HCT116 (cell line): Measurements from ENCODE around the gene EFCAB7. TPM values are rescaled to one million over a fixed set of nuclear protein-coding genes. Genes with fewer than 3 reads are reported as not detected.

ENCODE experiments used
- ATAC-seq: fragments of 200-7000 bp; cut with Tn5 transposase; 2 replicates; pipeline ENCODE4 v1.9.1; 2020; ENCODE audit warnings: mild to moderate bottlenecking, moderate library complexity
- BruUV-seq: library from RNA; stranded (reverse); fragments of 400-500 nt; replicated peaks from 2 replicates; lab custom pipeline; 2021; lab: Mats Ljungman, UMichigan
- CTCF ChIA-PET: fragments of 300-600 bp; sonication (Branson Sonifier 250); formaldehyde crosslinking; loops from one replicate; lab custom pipeline; 2021; ENCODE audit warnings: antibody characterized with exemption; lab: Charles Lee
- POLR2A ChIA-PET: fragments of 300-600, 350-600 bp; sonication (Branson Sonifier 250); formaldehyde crosslinking; loops from one replicate; lab custom pipeline; 2021; ENCODE audit warnings: antibody characterized with exemption; lab: Charles Lee
- RAD21 ChIA-PET, 2 experiments: fragments of 300-600 bp; sonication (Branson Sonifier 250); formaldehyde crosslinking; loops; one replicate each; lab custom pipeline; 2023; ENCODE audit warnings: low total read pairs in 2 of 2; ENCODE audit not compliant: uncharacterized antibody in 2 of 2, unreplicated experiment in 2 of 2, low non-redundant PET in 1 of 2; lab: Charles Lee
- DNase-seq: peaks from one replicate; pipeline ENCODE4 v3.0.0-alpha.2; 2010; ENCODE audit warnings: low read depth, low spot score
- H2AFZ ChIP-seq: fragments of 200-600 bp; shearing (Covaris generic), sonication (generic); 2 replicates; pipeline ENCODE4 v1.6.1; 2017; ENCODE audit warnings: low read depth, mixed run types, mixed read lengths, antibody characterized with exemption, low read length; ENCODE audit not compliant: poor library complexity, severe bottlenecking
- H3K27ac ChIP-seq: 2 replicates; pipeline ENCODE4 v1.5.1; 2012; ENCODE audit warnings: low read depth, low read length
- H3K27me3 ChIP-seq: fragments of 200-600 bp; sonication (generic); 2 replicates; pipeline ENCODE4 v1.6.1; 2016; ENCODE audit warnings: mixed run types, low read length, mixed read lengths; ENCODE audit not compliant: insufficient read depth
- H3K36me3 ChIP-seq, 2 experiments: fragments of 200-500 bp in 1 of 2; fragments of 200-600 bp in 1 of 2; sonication (Bioruptor generic) in 1 of 2; sonication (generic) in 1 of 2; 2 replicates each; pipeline versions ENCODE4 v1.5.1 to v1.6.1; 2014 to 2016; ENCODE audit warnings: low read length in 2 of 2, inconsistent platforms in 1 of 2, mixed read lengths in 1 of 2, mixed run types in 1 of 2; ENCODE audit not compliant: insufficient read depth in 2 of 2, control insufficient read depth in 1 of 2
- H3K4me1 ChIP-seq, 2 experiments: fragments of 200-600 bp in 1 of 2; sonication (generic) in 1 of 2; 2 replicates each; pipeline versions ENCODE4 v1.5.1 to v1.6.1; 2012 to 2017; ENCODE audit warnings: low read length in 2 of 2, inconsistent platforms in 1 of 2, mild to moderate bottlenecking in 1 of 2, mixed read lengths in 1 of 2, mixed run types in 1 of 2, moderate library complexity in 1 of 2; ENCODE audit not compliant: insufficient read depth in 2 of 2, control insufficient read depth in 1 of 2
- H3K4me2 ChIP-seq: fragments of 200-600 bp; sonication (generic); 2 replicates; pipeline ENCODE4 v1.6.1; 2017; ENCODE audit warnings: mixed run types, low read length, mixed read lengths
- H3K4me3 ChIP-seq, 2 experiments: fragments of 200-600 bp in 1 of 2; sonication (generic) in 1 of 2; replicated peaks in 1 of 2; 2 replicates each; pipeline ENCODE4 v1.5.1; 2011 to 2016; ENCODE audit warnings: low read length in 2 of 2, control low read depth in 1 of 2, low read depth in 1 of 2, mild to moderate bottlenecking in 1 of 2, mixed read lengths in 1 of 2, mixed run types in 1 of 2
- H3K79me2 ChIP-seq: fragments of 200-600 bp; sonication (generic); 2 replicates; pipeline ENCODE4 v1.6.1; 2017; ENCODE audit warnings: mild to moderate bottlenecking, mixed run types, low read length, moderate library complexity, mixed read lengths; ENCODE audit not compliant: insufficient read depth
- H3K9ac ChIP-seq: fragments of 200-600 bp; sonication (generic); 2 replicates; pipeline ENCODE4 v1.6.1; 2016; ENCODE audit warnings: low read length, mixed read lengths
- H3K9me2 ChIP-seq: fragments of 200-600 bp; sonication (generic), shearing (Covaris generic); 2 replicates; pipeline ENCODE4 v1.6.1; 2017; ENCODE audit warnings: mixed run types, mild to moderate bottlenecking, moderate library complexity; ENCODE audit not compliant: insufficient read depth
- H3K9me3 ChIP-seq, 2 experiments: fragments of 200-500 bp in 1 of 2; fragments of 200-600 bp in 1 of 2; sonication (Bioruptor generic) in 1 of 2; sonication (generic) in 1 of 2; 2 replicates each; pipeline ENCODE4 v1.6.1; 2014 to 2017; ENCODE audit warnings: low read length in 2 of 2, mixed read lengths in 2 of 2, inconsistent platforms in 1 of 2, low read depth in 1 of 2, mild to moderate bottlenecking in 1 of 2, mixed run types in 1 of 2, moderate library complexity in 1 of 2; ENCODE audit not compliant: control insufficient read depth in 1 of 2, insufficient read depth in 1 of 2
- H4K20me1 ChIP-seq: fragments of 200-600 bp; sonication (generic), shearing (Covaris generic); 2 replicates; pipeline ENCODE4 v1.6.1; 2017; ENCODE audit warnings: mixed run types, mild to moderate bottlenecking, moderate library complexity; ENCODE audit not compliant: insufficient read depth
- ATF3 ChIP-seq: IDR thresholded peaks from 2 replicates; pipeline ENCODE4 v1.6.1; 2012
- EZH2 ChIP-seq: fragments of 200-600 bp; sonication (generic); IDR thresholded peaks from 2 replicates; pipeline ENCODE4 v1.6.1; 2017; ENCODE audit warnings: antibody characterized with exemption, mixed run types
- EZH2phosphoT487 ChIP-seq: fragments of 200-600 bp; IDR thresholded peaks from 2 replicates; pipeline ENCODE4 v1.6.1; 2018; ENCODE audit warnings: antibody characterized with exemption, borderline replicate concordance
- JUND ChIP-seq: IDR thresholded peaks from 2 replicates; pipeline ENCODE4 v1.6.1; 2012
- MAX ChIP-seq: IDR thresholded peaks from 2 replicates; pipeline ENCODE4 v1.6.1; 2012
- POLR2AphosphoS5 ChIP-seq: IDR thresholded peaks from 2 replicates; pipeline ENCODE4 v1.6.1; 2011; ENCODE audit warnings: mild to moderate bottlenecking, low read depth, low read length, moderate library complexity
- REST ChIP-seq: IDR thresholded peaks from 2 replicates; pipeline ENCODE4 v1.6.1; 2012; ENCODE audit warnings: low read depth
- SRF ChIP-seq: IDR thresholded peaks from 2 replicates; pipeline ENCODE4 v1.6.1; 2012; ENCODE audit warnings: low read depth
- ZNF274 ChIP-seq: fragments of 200-500 bp; sonication (Bioruptor generic); IDR thresholded peaks from 2 replicates; pipeline ENCODE4 v1.6.1; 2014; ENCODE audit warnings: mild to moderate bottlenecking, low read depth, low read length, inconsistent platforms
- intact Hi-C: fragments of 100-400 bp; cut with micrococcal nuclease; formaldehyde crosslinking; loops from 2 replicates; pipeline ENCODE4 v1.10.0; 2022
- total RNA-seq: library from RNA; stranded (reverse); gene quantifications from one replicate; pipeline ENCODE4 v1.2.1, GENCODE V29; 2021; ENCODE audit not compliant: unreplicated experiment

EFCAB7 gene
- total RNA-seq, 1 experiment from 2014 or later: 6.0 TPM

- H3K27me3 ChIP-seq: no peaks in the 10 kb centered on the region
- no peak overlapping the region for H3K9ac ChIP-seq
- no TSS peak for BruUV-seq
- H3K9me3 ChIP-seq: no peaks in the 10 kb centered on the region
- peaks cover 20% of the 10 kb centered on the region for H3K79me2 ChIP-seq
- H3K4me3 ChIP-seq: no peak overlapping the region
- no peaks in the 10 kb centered on the region for H4K20me1 ChIP-seq
- intact Hi-C loops: no loop called here
- H3K4me1 ChIP-seq: no peaks in the 10 kb centered on the region
- H3K27ac ChIP-seq: no peak overlapping the region
- TF ChIP-seq EZH2: no peak
- TF ChIP-seq, all 23 proteins: peak for 0
- H3K9me2 ChIP-seq: no peaks in the 10 kb centered on the region
- no peaks in the 10 kb centered on the region for H3K36me3 ChIP-seq
- H3K4me2 ChIP-seq: no peak overlapping the region
- ChIA-PET RAD21 (no interaction called here), POLR2A (no interaction called here), CTCF (no interaction called here)
- DNase-seq (no peak), ATAC-seq (no peak)
- no peak overlapping the region for H2AFZ ChIP-seq
Observed at GRCh38 chr1:63498106-63498505, 25.2 kb upstream of the EFCAB7 start.

GRCh38 chr1:63501256-63501655 lies 22.1 kb upstream of the EFCAB7 start:
- RAD21 ChIA-PET: no interaction called here
- Histone ChIP-seq H3K9me3 (no peaks in the 10 kb centered on the region), H3K27ac (no peak overlapping the region), H3K9me2 (no peaks in the 10 kb centered on the region), H3K27me3 (no peaks in the 10 kb centered on the region), H3K36me3 (peaks cover 0 to under 1% of the 10 kb centered on the region in 2 experiments; a peak in 1 of 4 replicates)
- no peak for TF ChIP-seq REST
- no peak for TF ChIP-seq ZNF274
- TF ChIP-seq POLR2AphosphoS5: no peak
- TF ChIP-seq JUND: no peak
- TF ChIP-seq ATF3: no peak
- no peak for TF ChIP-seq MAX
- TF ChIP-seq SRF: no peak
- TF ChIP-seq EZH2phosphoT487: no peak
- TF ChIP-seq, all 23 proteins: peak for 0
- Histone ChIP-seq H3K4me2 (no peak overlapping the region), H3K4me1 (no peaks in the 10 kb centered on the region), H3K9ac (no peak overlapping the region), H4K20me1 (no peaks in the 10 kb centered on the region), H2AFZ (no peak overlapping the region), H3K4me3 (no peak overlapping the region), H3K79me2 (0 out of 2 replicates have a peak, but pooled peaks cover 6% of the 10 kb centered on the region)
- ChIA-PET CTCF (no interaction called here), POLR2A (no interaction called here)
- intact Hi-C loops: no loop called here
- DNase-seq (no peak), ATAC-seq (no peak)
- no TSS peak for BruUV-seq
